HG03066 (cell line): ENCODE results near the gene OSBPL6.

Source experiments
- ATAC-seq: cut with Tn5 transposase; IDR thresholded peaks from one replicate; pipeline ENCODE4 v1.9.1; 2021; ENCODE audit warnings: low read depth; ENCODE audit not compliant: unreplicated experiment

OSBPL6 gene

DNA sequence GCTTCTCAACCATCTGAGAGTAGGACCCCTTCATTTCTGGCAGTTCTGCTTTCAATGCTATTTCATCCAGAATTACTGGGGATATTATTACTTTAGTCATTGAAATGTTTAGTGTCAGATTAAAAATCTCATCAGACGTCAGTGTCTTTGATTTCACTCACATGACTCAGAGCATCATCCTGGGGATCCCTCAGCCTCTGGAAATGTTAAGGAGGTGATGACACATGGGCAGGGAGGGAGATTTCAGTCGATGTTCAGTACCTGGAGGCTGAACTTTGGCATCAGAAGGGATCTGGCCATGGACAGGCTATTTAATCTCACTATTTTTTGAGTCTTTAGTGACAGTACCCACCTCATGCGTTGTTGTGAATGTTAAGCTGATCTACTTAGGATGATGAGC is 39.1 kb downstream of the OSBPL6 start:
- ATAC-seq = no peak

DNA sequence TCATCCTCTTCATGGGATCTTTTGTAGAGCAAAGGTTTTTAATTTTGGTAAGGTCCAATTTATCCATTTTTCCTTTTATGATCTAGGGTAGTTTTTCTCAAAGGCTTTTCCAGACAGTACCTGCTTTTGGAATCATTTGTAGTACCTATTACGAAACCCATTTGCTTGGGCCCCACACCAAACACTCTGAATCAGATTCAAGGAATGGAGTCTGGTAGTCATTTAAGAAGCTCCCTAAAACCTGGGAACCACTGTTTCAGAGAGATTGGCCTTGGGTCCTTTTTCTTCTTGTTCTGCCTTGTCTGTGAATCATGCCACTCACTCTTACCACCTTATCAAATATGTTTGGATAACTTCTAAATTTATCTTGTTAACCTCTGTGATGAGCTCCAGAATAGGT is 40.3 kb downstream of the OSBPL6 start:
- no peak for ATAC-seq

DNA sequence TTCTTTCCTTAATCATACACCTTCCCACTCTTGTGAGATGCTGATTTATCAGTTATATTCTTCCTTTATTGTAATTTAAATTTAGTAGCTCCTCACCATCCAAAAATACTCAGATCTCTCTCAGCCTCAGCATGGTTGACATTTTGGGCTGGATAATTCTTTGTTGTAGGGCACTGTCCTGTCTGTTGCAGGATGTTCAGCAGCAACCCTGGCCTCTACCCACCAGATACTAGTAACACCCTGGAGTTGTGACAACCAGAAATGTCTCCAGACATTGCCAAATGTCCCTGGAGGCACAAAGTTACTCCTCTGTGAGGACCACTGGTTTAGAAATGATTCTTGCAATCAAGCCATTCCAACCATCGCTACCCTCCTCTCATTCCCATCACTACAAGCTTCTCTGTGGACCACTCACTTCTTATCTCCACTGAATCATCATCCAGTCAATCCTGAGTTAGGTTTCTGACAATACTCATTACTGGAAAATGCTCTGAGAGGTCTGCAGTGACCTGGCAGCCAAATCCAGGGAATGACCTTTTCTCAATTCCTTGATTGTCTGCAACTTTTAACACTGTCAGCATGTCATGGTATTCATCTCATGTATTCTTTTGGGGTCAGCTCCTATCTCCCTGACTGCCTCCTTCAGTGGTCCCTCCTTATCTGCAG is 43.3 kb downstream of the OSBPL6 start:
- ATAC-seq = no peak

GRCh38 chr2:178238154-178238521 is 43.8 kb downstream of the OSBPL6 start:
- no peak for ATAC-seq

DNA sequence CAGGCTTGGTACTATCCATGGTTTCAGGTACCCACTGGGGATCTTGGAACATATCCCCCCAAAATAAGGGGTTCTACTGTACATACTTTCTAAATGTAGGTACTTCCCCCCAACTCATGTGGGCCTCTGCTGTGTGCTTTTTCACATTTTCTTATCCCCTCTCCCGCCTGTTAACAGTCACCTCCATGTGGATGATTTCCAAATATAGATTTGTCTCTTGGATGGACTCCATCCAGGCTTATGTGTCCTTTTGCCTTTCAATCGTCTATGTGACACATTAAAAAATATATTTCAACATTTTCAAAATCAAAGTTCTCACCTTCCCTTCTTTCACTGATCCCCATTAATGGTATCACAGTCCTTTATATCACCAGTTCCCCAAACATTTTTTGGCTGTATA is 44.4 kb downstream of the OSBPL6 start:
- ATAC-seq = no peak

DNA sequence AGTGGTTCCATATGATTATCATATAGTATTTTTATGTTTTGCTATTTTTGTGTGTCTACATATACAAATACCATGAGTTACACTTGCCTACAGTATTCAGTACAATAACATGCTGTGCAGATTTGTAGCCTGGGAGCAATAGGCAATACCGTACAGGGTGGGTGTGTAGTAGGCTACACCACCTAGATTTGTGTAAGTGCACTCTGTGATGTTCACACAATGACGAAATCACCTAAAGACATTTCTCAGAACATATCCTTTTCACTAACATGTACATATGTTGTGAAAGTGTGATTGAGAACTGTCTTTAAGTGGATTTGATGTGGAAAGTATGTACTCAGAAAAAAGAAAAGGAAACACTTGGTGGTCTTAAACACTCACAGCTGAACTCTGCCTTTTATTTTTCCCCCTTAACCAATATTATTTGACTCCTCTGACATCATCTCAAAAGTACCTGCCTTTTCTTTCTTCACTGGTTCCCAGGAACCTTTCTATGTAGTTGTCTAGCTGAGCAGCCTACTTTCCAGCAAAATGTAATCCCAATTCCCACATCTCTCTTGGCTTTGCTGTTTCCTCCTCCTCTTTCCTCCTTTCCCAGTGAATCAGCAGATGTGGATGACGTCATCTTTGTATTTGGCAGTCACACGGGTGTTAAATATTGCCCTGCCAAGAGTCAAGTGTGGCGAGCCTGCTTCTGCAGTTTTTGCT is 47.7 kb downstream of the OSBPL6 start:
- no peak for ATAC-seq

GRCh38 chr2:178242552-178242883 is 48.2 kb downstream of the OSBPL6 start:
- no peak for ATAC-seq

- ATAC-seq = no peak
Measured at GRCh38 chr2:178243961-178244360, 49.6 kb downstream of the OSBPL6 start.

DNA sequence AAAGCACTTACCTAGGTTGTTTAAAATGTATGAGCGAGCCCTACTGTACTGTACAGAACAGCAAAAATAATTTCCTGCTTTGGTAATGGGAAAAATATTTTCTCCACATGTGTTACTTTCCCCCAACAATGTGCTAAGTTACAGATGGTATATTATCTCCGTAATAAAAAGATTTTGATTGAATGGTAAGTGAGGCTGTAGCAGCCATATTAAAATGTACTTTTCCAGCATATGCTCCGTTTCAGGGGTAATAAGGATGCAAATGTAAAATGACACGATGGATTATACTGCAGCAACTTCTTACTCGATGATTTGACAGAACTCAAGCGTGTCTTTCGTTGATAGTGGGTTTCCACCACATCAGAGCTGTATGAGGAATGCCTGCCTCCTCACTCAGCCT is 50.5 kb downstream of the OSBPL6 start:
- no peak for ATAC-seq

- no peak for ATAC-seq
Measured at GRCh38 chr2:178246696-178247095, 52.4 kb downstream of the OSBPL6 start.

- ATAC-seq = no peak
Measured at GRCh38 chr2:178247250-178247649, 52.9 kb downstream of the OSBPL6 start.

DNA sequence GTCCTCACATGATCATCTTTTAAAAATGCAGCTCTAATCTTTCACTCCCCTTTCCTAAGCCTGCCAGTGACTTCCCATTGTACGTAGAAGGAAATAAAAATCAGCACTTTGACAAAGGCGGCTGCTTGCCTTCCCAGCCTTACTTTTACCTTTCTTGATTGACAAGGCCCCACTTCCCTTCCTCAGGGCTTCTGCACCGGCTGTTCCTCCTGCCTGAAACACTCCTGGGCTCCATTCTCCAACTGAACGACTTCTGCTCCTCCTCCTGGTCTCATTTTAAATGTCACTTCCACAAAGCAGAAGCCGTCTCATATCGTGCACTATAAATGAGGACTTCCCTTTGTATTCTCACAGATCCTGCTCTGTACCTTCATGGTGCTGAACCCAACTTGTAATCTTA is 56.1 kb downstream of the OSBPL6 start:
- no peak for ATAC-seq

GRCh38 chr2:178251151-178251955 is 57.0 kb downstream of the OSBPL6 start:
- ATAC-seq = no peak

DNA sequence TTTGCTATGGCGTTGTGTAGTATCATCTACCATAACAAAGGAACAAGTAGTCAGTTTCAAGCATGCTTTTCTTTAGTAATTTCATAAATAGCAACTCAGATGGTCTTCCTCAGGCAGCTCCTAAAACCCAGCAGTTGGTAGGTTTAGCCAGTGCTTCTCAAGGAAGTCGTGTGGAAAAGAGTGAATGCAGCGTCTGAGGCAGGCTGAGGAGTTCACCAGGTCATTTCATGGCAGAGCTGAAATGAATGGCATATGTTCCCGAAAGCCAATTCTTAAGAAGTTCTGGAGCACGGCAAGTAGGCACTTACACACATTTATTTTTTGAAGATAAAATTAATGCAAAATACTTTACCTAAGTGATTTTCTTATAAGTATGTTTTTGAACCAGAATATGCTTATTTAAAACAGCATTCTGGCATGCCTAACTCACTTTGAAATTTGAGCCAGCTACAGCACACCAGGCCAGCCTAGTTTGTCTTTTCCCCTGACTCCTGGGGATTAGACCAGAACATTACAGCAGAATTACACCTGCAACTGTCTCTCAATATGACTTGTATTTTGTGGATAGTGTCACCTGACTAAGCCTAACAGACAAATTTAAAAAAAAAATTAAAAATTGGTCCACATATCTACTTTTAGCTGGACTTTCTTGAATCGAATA is 62.2 kb downstream of the OSBPL6 start:
- no peak for ATAC-seq

DNA sequence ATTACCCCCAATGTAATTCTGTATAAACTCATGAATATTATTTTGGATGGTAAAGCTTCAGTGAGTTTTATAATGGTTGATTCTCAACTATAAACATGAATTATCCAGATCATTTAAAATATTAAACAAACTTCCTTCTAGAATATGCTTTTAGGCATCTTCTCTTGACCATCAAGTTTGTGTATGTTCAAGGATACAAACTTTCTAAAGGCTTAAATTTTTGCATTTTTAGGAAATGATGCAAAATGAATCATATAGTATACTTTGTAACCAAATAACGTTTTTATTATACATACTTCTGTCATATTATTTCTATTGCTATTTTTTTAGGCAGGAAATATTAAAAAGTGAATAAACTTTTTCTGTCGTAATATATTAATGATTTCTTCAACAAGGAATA is 62.8 kb downstream of the OSBPL6 start:
- ATAC-seq = no peak

GRCh38 chr2:178258916-178259315 is 64.6 kb downstream of the OSBPL6 start:
- no peak for ATAC-seq

- no peak for ATAC-seq
Measured at GRCh38 chr2:178263159-178263860, 69.0 kb downstream of the OSBPL6 start.

DNA sequence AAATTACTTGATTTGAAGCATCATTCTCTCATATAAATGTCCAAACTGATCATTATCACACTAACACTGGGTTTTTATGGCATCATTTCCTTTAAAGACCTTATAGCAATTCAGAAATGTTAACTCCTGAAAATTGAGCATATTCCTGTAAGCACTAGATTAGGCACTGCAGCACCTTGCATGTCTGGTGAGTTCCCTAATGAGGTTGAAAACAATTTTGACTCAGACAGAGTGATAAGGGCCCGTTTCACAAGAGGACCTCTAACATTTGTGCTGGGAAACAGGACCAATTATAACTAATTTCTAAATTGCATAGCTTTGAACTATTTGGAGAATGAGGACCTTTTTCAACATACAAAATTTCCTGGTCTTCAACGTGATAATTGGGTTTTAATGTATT is 69.9 kb downstream of the OSBPL6 start:
- ATAC-seq = no peak

- no peak for ATAC-seq
Measured at GRCh38 chr2:178265851-178266250, 71.5 kb downstream of the OSBPL6 start.

DNA sequence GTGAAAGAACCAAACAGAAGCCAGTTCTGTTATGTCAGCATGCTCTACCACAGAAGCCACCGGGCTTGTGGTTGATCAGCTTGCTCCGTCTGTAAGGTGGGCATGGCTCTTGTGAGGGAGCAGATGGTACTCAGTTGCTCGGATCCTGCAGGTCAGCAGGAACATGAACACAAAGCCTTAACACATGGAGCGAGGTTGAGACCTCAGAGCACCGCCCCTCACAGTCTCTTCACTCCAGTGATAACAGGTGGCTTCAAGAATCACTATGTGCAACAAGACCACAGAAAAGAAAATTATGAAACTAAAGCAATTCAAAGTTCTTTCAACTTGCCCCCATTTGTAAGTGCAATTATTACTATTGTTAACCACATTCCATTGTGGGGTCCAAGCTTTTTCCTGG is 72.1 kb downstream of the OSBPL6 start:
- no peak for ATAC-seq

GRCh38 chr2:178267660-178268059 is 73.3 kb downstream of the OSBPL6 start:
- ATAC-seq = no peak
